HG03521 (cell line): ENCODE measurements around the gene RPL36AL.
"Not testable (repeated sequence)": the region's sequence is repeated elsewhere in the genome, so short reads cannot be mapped to it uniquely, and the experiment has no call there.

Experiments
- ATAC-seq: cut with Tn5 transposase; IDR thresholded peaks from one replicate; pipeline ENCODE4 v1.9.1; 2021; ENCODE audit warnings: mild to moderate bottlenecking, moderate library complexity; ENCODE audit not compliant: unreplicated experiment

Gene RPL36AL

GRCh38 chr14:49619730-49620129 is 696 bp downstream of the RPL36AL start:
- ATAC-seq: no peak

- ATAC-seq: not testable (repeated sequence)
These were observed 1.2 kb downstream of the RPL36AL start for GRCh38 chr14:49619273-49619672.

DNA sequence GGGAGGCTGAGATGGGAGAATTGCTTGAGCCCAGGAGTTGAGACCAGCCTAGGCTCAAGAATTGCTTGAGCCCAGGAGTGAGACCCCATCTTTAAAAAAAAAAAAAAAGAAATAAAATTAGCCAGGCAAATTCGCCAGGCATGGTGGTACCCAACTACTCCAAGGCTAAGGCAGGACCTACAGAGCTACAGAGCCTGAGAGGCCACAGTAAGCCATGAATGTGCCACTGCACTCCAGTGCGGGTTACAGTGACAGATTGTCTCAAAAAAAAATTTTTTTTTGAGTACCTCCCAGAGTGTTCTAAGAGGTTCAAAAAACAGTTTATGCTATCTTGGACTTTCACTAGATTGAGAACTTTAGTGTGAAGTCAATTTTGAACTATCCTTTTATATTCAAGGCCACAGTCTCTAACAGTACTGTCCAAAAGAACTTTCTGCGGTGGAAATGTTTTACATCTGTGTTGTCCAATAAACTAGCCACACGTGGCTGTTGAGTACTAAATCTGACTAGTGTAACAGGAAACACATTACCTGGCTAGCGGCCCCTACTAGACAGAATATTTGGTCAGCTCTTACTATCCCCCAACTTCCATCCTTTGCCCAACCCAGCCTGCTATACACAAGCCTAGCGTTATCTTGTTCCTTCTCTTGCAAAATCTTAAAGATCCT is 2.4 kb downstream of the RPL36AL start:
- no peak for ATAC-seq

DNA sequence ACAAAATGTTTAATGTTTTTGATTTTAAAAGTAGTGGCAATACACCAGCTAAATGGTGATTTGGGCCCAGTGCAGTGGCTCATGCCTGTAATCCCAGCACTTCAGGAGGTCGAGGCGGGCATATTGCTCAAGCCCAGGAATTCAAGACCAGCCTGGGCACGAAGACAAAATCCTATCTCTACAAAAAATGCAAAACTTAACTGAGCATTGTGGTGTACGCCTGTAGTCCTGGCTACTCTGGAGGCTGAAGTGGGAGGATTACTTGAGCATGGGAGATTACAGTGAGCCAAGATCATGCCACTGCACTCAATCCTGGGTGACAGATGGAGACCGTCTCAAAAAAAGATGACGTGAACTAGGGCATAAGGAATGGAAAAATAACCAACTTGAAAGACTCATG is 4.7 kb downstream of the RPL36AL start:
- no peak for ATAC-seq

GRCh38 chr14:49614196-49614595 is 6.2 kb downstream of the RPL36AL start:
- no peak for ATAC-seq

DNA sequence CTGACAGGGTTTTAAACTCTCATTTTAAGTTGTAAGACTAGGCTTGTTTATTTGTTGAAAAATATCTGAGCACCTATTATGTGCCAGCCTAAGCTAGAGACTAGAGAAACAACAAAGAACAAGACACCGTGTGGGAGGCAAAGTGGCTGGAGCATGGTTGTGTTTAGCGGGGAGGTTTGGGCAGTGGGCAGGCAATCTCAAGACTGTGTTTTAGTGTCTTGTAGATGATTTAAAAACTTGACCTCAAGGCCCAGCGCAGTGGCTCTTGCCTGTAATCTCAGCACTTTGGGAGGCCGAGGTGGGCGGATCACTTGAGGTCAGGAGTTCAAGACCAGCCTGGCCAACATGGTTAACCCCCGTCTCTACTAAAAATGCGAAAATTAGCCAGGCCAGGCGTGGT is 7.8 kb downstream of the RPL36AL start:
- ATAC-seq: no peak

- ATAC-seq: no peak
These were observed 8.2 kb downstream of the RPL36AL start for GRCh38 chr14:49612251-49612650.

DNA sequence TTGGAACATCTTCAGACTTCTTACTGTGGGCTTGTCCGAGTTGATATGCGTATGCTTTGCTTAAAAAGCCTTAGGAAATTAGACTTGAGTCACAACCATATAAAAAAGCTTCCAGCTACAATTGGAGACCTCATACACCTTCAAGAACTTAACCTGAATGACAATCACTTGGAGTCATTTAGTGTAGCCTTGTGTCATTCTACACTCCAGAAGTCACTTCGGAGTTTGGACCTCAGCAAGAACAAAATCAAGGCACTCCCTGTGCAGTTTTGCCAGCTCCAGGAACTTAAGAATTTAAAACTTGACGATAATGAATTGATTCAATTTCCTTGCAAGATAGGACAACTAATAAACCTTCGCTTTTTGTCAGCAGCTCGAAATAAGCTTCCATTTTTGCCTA is 12.8 kb downstream of the RPL36AL start:
- no peak for ATAC-seq

GRCh38 chr14:49598485-49599300 is 21.7 kb downstream of the RPL36AL start, which contains the start of gene LRR1:
TSS of gene LRR1 (plus strand) at chr14:49598940. CDS start at chr14:49599021, 81 bp downstream.
- ATAC-seq: peak; percentile 58

DNA sequence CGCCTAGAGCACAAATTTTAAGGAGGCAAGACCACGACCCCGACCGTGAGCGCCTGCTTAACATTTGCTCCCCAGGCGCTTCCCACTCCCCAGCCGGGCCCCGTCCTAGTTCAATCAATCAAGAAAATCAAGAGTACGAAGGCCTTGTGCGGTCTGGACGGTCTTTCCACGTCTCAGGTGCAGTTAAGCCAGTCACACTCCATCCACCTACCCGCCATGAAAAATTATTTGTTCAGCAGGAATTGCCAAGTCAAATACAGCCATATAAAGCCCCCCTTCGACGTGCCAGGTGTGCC is 22.3 kb downstream of the RPL36AL start:
- peak; percentile 1 for ATAC-seq

GRCh38 chr14:49594347-49595091 is 25.9 kb downstream of the RPL36AL start:
- ATAC-seq: no peak

DNA sequence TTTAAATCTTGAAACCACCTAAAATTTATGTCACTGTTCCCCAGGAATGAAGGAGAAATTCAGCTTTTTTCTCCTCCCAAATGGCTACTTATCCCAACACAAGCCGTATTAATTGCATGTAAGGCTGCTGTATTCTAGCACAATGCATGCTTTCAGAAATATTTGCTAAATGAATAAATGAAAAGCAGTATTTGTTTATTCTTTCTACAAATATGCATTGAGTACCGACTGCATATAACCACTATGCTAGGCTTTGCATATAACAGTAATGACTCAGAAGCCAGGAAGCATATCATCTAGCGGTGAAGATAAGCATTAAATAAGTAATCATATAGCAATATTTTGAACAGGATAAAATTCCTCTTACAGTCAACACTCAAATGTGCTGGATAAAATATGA is 27.4 kb downstream of the RPL36AL start:
- no peak for ATAC-seq

- ATAC-seq: no peak
These were observed 31.0 kb downstream of the RPL36AL start for GRCh38 chr14:49589387-49589786.

- peak; percentile 14 for ATAC-seq
These were observed 33.6 kb downstream of the RPL36AL start for GRCh38 chr14:49586673-49587460.

DNA sequence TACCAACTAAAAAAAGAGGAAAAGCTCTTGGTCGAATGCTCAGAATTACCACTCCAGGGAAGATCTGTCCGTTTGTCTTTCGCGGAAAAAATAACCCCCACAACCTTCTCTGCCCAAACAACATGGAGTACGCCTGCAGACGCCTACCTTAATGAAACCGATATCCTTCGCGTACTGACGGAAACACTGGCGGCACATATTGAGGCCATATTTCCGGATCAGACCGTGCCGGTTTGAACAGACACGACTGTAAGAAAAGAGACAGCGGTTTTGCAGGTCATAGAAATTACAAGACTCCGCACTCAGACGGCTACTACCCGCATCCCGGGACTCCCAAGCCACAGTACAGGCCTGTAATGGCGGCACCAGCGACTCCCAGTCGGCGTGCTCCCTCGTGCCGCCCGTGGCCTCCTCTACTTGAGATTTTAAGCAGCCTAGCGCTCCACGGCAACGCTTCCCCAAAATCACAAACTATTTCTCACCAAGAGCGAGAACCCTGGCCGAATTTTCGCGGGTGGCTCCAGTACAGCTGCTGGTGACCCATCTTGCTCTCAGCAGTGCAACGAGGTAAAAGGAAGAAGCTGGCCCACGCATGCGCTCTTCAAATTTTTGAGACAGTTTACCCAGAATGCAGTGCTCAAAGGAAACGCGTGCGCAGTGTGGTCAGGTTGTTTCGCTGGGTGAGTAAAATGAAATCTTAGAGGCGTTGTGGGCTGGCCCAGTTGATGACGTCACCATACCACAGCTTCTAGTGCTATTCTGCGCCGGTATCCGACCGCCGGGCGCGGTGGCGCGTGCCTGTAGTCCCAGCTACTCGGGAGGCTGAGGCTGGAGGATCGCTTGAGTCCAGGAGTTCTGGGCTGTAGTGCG is 34.4 kb downstream of the RPL36AL start, which contains the start of gene RPS29:
Gene RPS29, minus strand, starts transcription at position 578 of the 870 bp plus-strand sequence. Its CDS starts 34 bp downstream, at position 544.
- peak; percentile 93 for ATAC-seq

- not testable (repeated sequence) for ATAC-seq
These were observed 35.3 kb downstream of the RPL36AL start for GRCh38 chr14:49584981-49585640.

DNA sequence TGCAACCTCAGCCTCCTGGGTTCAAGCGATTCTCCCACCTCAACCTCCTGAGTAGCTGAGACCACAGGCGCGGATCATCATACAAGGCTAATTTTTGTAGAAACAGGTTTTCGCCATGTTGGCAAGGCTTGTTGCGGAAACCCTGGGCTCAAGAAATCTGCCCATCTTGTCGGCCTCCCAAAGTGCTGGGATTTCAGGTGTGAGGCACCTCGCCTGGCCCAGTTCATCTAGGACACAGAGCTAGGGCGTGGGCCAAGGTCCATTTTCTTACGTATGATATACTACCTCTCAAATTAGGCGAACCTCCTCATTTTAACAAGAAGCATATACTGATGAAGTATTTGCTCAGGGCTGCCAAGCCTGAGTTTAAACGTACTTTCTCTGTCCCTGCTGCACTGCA is 36.4 kb downstream of the RPL36AL start:
- no peak for ATAC-seq

- no peak for ATAC-seq
These were observed 36.8 kb downstream of the RPL36AL start for GRCh38 chr14:49583629-49584028.
